Stimulated activated CD8-positive, alpha-beta memory T cell treated with anti-CD3 and anti-CD28 coated beads, Interleukin-15, amount 100 ng/mL, for 24 hours (primary cell): ENCODE data around the gene ENO1.
A peak's percentile ranks its signal among the peaks of the same experiment; 100 is the strongest.
"Not testable (repeated sequence)": the region's sequence is repeated elsewhere in the genome, so short reads cannot be mapped to it uniquely, and the experiment has no call there.

Experiments used
- DNase-seq: peaks from one replicate; pipeline ENCODE4 v3.0.0-alpha.2; 2020; ENCODE audit warnings: low read depth

ENO1 gene

DNA sequence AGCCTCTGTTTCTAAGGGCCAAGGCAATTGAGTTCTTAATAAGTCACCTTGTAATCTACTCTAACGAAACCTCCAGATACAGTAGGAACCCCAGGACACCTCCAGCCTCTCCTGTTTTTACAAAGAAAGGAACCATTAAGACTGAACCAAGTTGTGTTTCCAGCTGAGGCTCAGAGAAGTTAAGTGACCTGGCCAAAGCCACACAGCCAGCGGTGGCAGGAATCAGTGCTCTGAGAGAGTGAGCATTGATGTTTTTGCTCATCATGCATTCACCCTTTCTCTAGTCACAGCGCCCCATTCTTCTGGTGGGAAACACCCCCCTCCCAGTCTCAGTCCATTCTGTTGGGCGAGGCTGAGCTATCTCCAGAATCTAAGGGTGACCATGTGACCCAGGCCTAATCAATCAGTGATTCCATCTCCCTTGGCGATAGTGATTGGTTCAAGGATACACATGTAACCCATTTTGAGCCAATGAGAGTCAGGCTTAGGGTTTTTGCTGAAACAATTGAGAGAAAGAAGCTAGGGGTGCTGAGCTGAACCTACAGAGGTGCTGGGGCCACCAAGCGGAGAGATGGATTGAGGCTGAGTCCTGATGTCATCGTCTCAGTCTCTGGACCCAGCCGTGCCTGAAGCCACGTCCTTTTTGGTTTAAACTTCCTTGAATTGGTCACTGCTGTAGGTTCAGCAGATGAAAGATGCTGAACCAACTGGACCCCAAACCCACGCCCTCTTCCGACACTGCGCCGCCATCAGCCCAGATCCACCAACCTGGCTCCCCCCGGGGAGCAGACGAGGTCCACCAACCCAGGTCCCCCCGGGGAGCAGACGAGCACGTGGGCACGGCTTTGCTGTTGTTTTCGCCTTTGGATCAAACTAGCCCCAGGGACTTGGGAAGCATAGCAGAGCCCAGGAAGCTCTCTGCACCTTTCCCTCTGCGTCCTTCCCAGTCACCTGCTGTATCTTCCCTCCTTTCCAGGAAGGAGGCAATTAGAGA lies 33.1 kb downstream of the ENO1 start:
- DNase-seq: no peak

DNA sequence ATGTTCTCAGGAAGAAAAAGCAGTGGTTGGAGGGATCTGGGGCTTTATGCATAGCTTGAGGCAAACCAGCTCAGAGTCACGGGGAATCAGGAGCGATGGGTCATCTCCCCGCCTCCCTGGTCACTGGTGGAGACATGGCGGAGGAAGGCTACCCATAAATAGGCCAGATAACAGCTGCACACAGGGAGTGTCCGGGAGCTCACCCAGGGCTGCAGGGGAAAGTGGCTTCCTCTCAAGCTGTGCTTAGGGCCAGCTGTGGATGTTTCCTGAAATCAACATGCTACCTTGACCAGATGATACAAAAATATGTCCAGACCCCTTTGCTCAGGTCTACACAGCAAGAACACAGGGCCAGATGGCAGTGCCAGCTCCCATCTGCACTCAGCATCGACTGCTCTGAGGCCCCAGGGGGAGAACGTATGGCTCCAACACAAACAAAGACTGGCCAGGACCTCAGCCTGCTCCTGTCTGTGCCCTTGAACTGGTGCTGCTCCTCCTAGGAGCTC lies 33.9 kb downstream of the ENO1 start:
- DNase-seq: no peak

DNA sequence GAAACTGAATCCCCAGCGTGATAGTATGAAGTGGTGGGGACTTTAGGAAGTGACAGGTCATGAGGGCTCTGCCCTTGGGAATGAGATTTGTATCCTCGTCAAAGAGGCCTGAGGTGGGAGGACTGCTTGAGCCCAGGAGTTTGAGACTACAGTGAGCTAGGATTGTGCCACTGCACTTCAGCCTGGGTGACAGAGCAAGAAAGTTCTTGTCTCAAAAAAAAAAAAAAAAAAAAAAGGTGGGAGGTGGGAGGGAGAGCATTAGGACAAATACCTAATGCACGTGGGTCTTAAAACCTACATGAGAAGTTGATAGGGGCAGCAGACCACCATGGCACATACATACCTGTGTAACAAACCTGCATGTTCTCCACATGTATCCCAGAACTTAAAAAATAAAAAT lies 37.1 kb downstream of the ENO1 start:
- no peak for DNase-seq

DNA sequence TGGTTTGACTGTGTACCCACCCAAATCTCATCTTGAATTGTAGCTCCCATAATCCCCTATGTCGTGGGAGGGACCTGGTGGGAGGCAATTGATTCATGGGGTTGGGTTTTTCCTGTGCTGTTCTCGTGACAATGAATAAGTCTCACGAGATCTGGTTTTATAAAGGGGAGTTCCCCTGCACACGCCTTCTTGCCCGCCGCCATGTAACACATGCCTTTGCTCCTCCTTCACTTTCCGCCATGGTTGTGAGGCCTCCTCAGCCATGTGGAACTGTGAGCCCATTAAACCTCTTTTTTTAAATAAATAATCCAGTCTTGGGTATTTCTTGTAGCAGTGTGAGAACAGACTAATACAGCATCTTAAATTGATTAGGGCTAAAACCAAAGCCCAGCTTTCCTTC lies 38.5 kb downstream of the ENO1 start:
- no peak for DNase-seq

DNA sequence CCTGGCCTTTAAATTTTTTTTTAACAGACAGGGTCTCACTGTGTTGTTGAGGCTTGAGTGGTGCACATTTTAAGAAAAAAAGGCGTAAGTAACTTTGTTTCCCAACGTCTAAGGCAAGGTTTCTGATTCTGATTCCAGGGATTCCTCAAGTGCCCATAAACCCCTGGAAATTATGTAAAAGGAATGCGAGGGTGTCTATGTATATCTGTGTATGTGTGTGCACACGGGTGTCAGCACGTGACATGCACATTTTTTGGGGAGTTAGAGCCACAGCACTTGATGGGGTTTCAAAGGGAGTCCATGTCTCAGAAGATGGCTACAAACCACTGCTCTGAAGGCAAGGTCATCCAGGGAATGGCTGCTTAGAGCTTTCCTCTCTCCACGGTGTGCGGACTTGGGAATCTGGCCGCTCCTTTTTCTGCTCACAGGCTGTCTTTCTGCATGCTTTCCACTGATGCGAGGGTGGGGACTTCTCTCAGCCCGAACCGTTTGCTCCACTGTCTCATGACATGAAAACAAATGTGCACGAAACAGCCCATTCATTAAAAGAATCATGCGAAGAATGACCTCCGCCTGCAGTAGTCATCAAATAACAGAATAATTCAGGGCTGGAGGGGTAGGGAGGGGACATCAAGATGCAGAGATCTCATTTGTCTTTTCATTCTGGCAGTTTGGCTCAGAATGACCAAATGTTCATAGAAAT lies 42.4 kb downstream of the ENO1 start:
- DNase-seq: no peak

DNA sequence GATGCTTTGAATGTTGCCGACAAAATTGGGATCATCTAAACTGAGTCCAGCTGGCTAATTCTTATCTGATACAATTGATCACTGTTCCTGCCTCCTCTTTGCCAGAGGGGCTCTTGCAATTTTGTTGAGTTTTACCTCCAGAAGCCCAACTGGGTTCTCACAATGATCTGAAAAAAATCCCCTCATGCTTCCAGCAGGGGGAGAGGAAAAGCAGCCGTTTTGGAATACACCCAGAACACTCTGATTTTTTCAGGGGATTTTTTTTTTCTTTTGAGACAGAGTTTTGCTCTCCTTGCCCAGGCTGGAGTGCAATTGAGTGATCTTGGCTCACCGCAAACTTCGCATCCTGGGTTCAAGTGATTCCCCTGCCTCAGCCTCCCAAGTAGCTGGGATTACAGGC lies 47.1 kb downstream of the ENO1 start:
- no peak for DNase-seq

DNA sequence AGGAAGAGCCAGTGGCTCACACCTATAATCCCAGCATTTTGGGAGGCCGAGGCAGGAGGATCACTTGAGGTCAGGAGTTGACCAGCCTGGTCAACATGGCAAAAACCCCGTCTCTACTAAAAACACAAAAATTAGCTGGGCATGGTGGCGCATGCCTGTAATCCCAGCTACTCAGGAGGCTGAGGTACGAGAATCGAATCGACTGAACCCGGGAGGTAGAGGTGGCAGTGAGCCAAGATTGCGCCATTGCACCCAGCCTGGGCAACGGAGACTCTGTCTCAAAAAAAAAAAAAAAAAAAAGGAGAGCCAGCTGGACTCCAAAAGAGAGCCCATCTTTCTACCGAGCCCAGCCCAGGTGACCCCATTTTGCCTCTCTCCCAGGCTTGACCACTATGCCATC lies 47.8 kb downstream of the ENO1 start:
- not testable (repeated sequence) for DNase-seq

DNA sequence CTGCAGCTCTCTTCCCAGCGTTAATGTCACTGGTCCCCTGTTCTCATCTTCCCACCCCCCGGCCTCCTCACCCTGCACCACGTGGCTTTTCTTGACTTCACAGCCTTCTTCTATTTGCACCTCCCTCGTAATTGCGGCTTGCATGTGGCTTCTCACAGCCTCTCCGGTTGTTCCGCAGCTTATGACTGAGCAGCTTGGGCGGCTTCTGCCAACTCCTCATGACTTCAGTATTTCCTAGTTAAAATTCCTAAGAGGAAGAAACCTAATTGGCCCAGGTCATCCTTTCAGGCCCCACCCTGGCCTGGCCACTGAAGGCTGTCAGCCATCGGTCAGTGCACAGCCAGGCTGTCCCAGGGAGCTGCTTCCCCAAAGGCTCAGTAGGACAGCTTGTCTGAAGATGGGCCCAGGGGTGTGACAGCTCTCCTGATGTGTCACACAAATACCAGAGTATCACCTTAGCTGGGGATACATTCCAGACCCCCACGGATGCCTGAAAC lies 52.5 kb downstream of the ENO1 start:
- DNase-seq: no peak

DNA sequence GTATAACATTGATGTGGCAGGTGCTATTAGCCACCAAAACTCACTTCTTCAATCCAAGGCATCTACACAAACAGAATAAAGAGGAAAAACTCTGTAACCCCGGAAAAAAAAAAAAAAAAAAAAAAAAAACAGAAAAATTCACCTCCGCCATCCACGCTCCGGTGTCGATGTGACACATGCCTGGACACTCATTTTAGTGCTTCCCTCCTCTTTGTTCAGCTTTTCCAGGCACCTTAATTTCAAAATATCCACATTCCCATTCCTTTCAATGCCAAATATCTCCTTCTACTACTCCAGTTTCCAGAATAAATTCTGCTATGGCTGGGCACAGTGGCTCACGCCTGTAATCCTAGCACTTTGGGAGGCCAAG lies 55.2 kb downstream of the ENO1 start:
- DNase-seq: no peak

DNA sequence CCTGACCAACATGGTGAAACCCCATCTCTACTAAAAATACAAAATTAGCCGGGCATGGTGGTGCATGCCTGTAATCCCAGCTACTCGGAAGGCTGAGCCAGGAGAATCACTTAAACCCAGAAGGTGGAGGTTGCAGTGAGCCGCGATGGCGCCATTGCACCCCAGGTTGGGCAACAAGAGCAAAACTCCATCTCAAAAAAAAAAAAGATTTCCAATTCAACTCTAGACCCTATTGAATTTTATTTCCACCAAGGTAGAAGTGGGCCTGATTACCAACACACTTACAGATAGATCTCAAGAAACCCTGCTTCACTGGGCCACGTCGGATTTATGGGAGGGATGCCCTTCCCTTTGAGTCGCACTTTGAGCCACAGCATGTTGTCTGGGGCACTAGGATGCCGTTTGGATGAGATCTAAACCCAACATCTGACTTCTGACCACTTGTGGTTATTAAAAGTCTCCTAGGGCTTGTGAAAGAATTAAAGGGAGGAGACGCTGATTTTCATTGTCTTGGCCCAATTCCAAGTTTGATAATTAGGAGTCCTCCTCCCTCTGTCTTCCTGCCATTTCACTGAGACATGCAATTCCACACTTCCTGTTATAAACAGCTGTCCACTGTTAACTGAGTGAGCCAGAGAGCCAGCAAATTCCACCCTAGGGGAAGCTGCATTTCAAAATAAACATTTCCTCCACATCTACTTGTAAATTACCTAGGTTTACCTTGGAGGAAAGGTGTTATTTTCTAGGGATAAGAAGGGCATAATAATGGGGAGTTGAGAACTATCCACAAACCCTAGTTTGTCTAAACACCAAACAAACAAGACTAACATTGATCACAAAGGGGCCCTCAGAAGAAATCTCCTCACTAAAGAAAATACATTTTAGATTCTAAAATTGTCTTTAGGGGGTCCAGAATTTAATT lies 55.9 kb downstream of the ENO1 start:
- DNase-seq: no peak

DNA sequence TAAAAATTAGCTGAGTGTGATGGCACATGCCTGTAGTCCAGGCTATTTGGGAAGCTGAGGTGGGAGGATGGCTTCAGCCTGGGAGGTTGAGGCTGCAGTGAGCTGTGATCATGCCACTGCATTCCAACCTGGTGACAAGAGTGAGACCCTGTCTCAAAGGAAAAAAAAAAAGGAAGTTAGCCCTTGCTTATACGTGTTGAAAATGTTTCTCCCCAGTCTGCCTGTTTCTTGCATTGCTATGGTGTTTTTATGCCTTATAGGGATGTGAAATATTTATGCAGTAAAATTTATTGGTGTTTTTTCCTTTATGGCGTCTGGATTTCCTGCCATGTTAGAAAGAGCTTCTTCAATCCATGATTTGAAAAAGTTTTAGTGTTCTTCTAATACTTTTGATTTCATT lies 57.4 kb downstream of the ENO1 start:
- DNase-seq: no peak

DNA sequence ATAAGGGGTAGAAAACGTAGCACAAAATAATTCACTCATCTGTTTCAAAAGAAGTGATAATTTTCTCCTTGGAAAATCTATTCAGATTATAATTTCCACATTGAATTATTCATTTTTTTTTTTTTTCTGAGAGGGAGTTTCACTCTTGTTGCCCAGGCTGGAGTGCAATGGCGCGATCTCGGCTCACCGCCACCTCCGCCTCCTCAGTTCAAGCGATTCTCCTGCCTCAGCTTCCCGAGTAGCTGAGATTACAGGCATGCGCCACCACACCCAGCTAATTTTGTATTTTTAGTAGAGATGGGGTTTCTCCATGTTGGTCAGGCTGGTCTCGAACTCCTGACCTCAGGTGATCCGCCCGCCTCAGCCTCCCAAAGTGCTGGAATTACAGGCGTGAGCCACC lies 59.7 kb downstream of the ENO1 start:
- DNase-seq: not testable (repeated sequence)

DNA sequence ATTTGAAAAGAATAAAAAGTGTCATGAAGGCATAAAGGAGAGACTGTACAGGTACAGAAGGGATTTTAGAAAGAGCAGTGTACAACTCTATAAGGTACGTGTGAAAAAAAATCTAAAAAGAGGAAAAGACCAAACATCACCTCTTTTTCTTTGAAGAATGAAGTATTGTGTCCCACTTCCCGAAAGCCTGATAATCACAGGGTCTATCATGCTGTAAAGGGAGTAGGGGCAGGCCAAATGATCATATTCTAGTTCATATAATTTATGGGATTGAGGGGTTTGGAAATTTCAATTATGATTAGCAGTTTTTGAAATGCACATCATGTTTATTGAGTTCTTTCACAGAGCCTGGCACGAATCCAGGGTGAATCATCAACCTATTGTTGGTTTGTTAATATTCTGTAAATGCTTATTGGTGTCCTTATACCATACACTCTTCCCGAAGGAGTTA lies 60.1 kb downstream of the ENO1 start:
- no peak for DNase-seq

DNA sequence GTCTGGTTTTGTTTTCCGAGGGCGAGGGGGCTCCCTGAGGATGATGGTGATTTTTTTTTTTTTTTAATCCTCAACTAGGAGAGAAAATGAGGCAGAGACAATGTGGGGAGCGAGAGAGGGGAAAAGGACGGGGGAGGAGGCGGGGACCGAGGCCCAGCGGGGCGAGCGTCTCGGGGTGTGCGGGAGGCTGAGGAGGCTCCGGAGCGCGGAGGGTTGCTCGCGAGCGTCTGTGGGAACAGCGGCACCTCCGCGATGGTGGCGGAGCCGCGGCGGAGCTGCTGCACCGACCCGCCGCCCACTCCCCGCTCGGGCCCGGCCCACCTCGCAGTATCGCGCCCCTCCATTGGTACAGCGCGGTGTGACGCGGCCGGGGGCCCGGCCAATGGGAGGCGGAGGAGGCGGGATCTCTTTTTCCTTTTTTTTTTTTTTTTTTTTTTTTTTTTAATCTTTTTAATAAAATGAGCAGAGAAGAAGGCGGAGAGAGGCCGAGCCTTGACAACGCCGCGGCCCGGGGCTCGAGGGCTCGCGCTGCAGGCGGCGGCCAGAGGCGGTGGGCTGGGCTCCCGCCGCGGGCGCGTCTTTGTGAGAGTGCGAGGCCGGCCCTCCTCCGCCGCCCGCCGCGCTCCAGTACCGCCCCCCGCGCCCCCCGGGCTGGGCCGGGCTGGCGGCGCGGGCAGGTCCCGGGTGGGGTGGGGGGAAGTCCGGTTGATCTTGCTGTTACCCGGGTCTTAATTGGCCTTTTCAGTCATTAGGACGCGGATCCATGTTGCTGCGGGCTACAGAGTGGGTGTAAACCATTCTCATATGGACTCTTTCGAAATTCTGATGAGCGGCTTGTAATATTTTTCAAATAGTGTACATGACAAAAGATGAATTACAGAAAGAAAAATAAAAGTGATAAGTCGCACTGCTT lies 60.8 kb downstream of the ENO1 start, which contains the start of gene RERE:
RERE (minus strand) TSS at position 229 of the 913 bp plus-strand sequence.
- peak; percentile 97 for DNase-seq

DNA sequence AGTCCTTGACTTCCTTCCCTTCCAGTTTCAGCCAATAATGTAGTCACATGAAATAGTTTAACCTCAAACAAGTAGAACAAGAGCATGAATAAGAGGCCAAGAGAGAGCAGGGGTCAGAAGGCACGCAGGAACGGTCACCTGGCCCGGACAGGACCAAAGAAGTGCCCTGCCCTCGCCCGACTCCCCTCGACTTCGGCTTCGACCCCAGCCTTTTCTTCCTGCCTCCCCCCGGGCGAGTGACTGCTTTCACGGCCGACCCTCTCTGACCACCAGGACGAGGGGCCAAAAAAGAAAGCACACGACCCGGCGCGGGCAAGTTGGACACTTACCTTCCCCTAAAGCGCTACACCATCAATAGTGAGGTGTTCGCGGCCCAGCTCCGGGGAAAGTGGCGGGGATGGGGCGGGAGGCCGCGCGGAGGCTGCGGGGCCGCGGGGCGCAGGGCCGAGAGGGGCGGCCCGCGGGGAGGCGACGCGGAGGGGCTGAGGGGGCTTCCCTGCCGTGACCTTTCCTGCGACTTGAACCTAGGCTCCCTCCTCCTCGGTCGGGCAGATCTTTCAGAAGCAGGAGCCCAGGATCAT lies 61.6 kb downstream of the ENO1 start:
- DNase-seq: no peak

DNA sequence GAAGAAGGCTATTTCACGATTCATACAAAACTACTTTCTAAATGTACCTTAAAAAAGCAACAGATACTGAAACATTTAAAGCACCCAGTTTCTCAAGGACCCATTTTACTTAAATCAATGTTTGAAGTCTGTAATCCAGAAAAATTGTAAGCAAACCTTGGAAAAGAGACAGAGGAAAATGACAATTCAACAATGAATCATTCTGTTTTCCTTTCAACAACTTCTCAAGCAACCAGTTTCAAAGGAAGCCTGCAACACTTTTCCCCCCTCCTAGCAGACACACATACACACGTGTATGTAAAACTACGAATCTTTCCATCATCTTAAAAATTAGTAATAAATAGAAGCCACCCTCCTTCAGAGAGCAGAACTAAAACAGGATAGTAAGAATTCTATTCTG lies 62.2 kb downstream of the ENO1 start:
- no peak for DNase-seq

DNA sequence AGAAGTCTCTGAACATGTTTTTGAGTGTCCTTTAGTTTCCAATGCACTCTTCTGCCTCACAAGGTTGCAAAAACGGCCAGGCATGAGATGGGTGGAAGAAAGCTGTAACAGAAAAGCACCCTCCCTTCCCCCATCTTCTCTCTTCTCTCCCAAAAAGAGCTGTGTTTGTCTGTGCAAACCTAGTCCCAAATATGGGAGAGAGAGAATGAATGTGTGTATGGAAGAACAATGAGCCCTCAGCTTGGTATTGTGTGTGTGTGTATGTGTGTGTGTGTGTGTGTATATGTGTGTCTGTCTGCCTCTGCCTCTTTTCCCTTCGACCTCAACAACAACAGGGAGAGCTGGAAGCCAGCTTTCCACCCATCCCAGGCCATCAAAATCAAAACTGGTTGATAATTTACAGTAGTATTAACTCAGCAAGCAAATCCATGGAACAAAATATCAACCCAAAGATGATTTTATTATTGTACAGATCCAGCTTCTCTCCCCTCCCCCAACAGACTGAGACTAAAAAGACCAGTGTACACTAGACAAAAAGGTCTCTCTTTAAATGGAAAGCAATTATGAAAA lies 62.8 kb downstream of the ENO1 start:
- DNase-seq: no peak

DNA sequence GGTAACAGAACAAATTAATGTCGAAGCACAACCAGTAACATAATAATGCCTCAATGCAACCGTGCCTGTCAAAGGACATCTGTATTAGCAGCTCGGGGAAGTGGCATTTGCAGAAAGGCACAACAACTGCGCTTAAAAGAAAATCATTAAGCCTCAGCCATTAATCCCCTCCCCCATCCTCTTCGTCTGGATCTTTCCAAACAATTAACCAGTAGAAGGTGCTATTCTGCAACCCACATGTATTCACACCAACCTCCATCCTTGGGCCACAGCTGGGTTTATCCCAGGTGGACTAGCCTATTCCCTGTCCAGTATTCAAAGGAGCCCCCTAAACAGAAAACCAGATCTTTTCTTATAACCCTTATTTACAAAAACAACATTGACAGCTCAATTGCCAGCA lies 63.6 kb downstream of the ENO1 start:
- DNase-seq: no peak

DNA sequence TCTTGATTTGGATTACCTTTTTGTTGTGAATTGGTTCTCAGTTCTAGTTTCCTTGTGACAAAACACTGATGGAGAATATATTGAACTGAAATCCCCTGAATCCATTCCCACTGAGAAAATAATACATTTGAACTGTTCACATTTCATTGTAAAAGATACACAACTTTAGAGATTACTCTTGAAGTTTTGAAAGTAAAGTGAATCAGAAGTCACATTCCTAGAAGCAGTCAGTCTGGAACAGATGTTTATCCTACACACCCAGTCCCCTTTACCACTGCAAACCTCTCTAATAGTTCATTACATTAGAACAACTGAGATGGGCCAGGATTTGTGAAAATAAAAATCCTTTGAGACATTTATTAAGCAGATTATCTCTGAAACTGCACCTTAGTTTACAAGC lies 64.5 kb downstream of the ENO1 start:
- no peak for DNase-seq
